ENCODE data around the gene NHP2.
A peak's percentile ranks its signal among the peaks of the same experiment; 100 is the strongest.

The NHP2 gene

DNA sequence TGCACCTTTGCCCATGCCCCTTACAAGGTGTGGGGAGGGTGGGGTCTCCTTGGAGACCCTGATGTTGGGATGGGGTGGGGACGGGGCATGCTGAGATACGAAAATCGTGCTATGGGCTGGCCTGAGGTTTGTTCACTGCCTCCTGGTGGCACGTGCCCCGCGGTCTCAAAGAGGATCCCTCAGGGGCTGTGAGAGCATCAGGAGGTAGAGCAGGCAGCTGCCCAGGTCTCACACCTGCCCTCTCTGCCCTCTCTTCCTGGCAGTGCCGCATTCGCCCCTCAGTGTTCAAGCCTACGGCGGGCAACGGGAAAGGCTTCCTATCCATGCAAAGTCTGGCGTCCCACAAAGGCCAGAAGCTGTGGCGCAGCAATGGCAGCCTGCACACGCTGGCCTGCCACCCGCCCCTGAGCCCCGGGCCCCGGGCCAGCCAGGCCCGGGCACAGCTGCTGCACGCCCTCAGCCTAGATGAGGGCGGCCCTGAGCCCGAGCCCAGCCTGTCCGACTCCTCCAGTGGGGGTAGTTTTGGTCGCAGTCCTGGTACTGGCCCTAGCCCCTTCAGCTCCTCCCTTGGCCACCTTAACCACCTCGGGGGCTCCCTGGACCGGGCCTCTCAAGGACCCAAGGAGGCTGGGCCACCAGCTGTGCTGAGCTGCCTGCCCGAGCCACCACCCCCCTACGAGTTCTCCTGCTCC is 33.6 kb downstream of the NHP2 start:
- TF ChIP-seq, protein P1, sequence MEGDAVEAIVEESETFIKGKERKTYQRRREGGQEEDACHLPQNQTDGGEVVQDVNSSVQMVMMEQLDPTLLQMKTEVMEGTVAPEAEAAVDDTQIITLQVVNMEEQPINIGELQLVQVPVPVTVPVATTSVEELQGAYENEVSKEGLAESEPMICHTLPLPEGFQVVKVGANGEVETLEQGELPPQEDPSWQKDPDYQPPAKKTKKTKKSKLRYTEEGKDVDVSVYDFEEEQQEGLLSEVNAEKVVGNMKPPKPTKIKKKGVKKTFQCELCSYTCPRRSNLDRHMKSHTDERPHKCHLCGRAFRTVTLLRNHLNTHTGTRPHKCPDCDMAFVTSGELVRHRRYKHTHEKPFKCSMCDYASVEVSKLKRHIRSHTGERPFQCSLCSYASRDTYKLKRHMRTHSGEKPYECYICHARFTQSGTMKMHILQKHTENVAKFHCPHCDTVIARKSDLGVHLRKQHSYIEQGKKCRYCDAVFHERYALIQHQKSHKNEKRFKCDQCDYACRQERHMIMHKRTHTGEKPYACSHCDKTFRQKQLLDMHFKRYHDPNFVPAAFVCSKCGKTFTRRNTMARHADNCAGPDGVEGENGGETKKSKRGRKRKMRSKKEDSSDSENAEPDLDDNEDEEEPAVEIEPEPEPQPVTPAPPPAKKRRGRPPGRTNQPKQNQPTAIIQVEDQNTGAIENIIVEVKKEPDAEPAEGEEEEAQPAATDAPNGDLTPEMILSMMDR (IDR thresholded peaks at IDR 0.05; ENCODE audit: insufficient read depth, low read depth, low read length, missing control alignments), result no peak
- DNase-seq (ENCODE audit: low read depth), result no peak
- no peak overlapping the region for H3K4me3 ChIP-seq (ENCODE audit: low read depth, low read length)

DNA sequence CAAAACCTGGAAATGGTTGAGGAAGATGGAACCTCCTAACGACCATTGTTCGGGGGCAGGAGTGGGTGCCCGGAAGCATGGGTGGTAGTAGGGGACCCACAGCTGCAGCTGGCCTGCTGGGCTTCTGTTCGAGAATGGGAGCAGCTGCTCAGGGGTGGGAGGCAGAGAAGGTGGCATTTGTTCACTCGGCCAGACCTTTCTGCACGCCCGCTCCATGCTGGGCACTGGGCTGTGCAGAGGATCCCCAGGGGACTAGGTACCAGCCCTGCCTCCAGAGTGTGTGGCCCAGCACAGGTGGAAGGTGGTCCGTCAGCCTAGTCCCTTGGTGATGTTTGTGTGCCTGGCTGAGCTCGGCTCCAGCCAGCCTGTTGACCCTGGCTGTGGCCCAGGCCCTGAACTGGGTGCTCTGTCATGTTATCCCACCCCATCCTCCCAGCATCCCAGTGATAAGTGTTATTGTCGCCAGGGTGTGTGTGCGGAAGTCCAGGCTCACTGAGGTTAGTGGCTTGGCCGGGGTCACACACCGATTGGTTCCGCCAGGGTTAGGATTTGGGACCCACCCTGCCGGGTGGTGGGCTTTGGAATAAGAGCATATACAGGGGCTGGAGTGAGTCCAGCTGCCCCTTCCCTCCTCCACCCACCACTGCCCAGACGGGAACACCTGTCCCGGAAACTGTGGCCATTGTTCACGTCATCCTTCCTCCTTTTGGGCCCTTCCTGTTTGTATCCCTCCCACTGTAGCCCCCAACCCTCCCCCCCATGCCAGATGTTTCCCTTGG is 35.6 kb downstream of the NHP2 start:
- DNase-seq (ENCODE audit: low read depth), result peak; percentile 48
- TF ChIP-seq, protein P1 (IDR thresholded peaks at IDR 0.05; ENCODE audit: insufficient read depth, low read depth, low read length, missing control alignments), result no peak
- H3K4me3 ChIP-seq (ENCODE audit: low read depth, low read length), result peak overlapping the region; percentile 36

DNA sequence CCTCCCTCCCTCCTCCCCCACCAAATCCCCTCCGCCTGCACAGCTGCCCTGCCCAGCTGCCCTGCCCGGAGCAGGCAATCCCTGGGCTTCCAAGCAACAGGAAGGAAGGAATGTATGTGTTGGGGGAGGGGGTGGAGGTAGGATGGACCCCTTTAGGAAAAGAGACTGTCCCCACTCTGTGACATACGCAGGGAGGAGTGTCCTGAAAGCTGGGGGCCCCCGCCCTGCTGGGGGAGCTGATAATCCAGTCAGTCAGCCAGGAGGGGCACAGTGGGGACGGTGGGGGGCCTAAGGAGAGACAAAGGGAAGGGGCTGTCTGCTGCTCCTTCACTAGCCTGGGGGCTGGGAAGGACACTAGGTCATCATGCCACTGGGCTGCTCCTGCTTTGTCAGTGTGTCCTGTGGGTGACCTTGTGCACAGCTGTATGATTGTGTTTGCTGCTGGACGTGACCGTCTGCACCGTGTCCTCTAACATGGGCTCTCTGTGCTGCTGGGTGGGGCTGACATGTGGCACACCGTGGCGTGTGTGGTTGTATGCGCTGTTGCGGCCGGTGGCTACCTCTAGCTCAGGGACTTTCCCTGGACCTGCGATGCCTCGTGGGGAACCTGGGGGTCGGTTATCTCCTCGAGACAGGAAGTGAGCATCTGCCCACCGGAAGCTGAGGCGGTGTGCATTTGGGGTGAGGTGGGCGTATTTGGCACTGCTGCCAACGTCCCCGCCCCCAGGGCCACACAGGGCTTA is 37.4 kb downstream of the NHP2 start:
- peak overlapping the region; percentile 85 for H3K4me3 ChIP-seq (ENCODE audit: low read depth, low read length)
- TF ChIP-seq, protein P1 (IDR thresholded peaks at IDR 0.05; ENCODE audit: insufficient read depth, low read depth, low read length, missing control alignments), result no peak
- DNase-seq (ENCODE audit: low read depth), result peak; percentile 88

DNA sequence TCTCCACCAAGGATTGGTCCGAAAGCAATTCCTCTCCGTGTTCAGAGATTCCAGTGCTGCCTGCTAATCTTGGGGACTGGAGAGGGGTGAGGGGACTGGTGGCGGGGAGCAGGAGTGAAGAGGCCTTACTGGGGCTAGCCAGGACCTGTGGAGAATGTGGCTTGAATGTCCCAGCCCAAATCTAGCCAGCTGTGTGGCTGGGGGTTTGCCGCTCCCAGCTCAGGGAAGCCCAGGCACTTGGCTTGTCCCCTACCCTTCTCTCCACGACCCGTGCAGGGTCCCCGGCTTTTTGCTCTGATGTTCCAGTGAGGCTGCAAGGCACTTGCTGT is 37.9 kb downstream of the NHP2 start:
- TF ChIP-seq, protein P1 (IDR thresholded peaks at IDR 0.05; ENCODE audit: insufficient read depth, low read depth, low read length, missing control alignments), result no peak
- H3K4me3 ChIP-seq (ENCODE audit: low read depth, low read length), result peak overlapping the region; percentile 85

DNA sequence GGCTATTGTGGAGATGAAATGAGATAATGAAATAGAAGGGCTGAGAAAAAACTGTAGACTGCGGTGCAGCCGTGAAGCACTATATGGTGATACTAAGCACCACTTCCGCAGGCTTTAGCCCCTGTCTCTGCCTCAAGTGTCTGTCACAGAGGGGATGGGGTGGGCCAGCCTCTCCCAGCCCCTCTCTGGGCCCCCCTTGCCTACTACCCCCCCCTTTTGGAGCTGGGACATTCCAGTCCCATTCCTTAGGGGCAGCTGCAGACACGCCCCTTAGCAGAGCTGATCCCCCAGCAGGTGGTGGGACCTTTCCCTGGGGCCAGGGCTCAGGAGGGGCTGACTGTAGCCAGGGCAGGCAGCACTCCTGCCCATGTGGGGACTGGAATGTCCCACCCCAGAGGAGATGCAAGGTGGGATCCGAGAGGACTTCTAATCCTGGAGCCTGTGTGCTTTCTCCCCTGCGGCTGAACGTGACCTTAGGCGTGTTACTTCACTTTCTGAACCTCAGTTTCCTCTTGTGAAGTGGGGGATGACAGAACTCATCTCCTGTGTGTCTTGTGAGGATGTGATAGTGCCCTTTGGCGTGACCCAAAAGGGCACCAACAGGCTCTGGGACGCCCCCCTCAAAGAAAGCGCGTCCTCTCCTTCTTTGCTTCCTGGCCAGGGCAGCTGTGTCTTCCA is 38.4 kb downstream of the NHP2 start:
- TF ChIP-seq, protein P1 (IDR thresholded peaks at IDR 0.05; ENCODE audit: insufficient read depth, low read depth, low read length, missing control alignments), result no peak
- peak overlapping the region; percentile 85 for H3K4me3 ChIP-seq (ENCODE audit: low read depth, low read length)
- peak; percentile 55 for DNase-seq (ENCODE audit: low read depth)

More for the DNA sequence above, 37.9 kb downstream of the NHP2 start:
- no peak for DNase-seq (ENCODE audit: low read depth)

DNA sequence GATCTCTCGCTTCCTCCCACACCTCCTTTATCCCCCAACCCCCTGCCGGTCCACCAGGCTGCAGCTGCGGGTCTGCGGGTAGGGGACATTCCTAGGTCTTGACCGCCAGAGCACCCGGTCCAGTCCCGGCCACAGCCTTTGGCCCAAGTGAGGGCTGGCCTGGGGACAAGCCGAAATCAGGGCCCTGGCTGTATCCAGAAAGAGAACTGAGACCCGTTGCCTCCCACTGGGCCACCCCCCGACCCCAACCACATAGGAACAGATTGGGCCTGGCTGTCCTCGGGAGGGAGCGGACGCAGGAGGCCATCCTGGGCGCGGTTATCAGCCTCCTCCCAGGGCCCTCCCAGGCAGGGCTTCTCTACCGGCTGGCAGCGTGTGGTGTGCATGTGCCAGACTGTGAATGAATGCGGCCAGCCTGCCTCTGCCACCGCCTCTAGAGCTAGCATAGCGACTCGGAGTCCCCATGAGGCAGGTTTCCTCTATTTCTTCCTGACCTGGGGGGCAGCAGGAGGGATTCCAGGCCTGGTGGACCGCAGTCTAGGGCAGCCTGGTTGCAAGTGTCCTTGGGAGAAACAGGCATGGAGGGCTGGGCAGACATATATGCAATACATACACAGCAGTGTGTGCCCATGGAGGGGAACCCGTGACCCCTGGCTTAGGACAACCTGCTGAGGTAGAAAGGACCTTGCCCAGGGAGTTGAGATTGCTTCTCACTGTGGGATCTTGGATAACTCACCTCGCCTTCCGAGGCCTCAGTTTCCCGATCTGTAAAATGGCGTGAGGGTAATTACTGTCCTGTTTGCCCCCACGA is 39.2 kb downstream of the NHP2 start:
- TF ChIP-seq, protein P1 (IDR thresholded peaks at IDR 0.05; ENCODE audit: insufficient read depth, low read depth, low read length, missing control alignments), result no peak
- DNase-seq (ENCODE audit: low read depth), result peak; percentile 40
- peak overlapping the region; percentile 85 for H3K4me3 ChIP-seq (ENCODE audit: low read depth, low read length)
